ENCODE measurements around the gene CXCL13.

CXCL13 gene

DNA sequence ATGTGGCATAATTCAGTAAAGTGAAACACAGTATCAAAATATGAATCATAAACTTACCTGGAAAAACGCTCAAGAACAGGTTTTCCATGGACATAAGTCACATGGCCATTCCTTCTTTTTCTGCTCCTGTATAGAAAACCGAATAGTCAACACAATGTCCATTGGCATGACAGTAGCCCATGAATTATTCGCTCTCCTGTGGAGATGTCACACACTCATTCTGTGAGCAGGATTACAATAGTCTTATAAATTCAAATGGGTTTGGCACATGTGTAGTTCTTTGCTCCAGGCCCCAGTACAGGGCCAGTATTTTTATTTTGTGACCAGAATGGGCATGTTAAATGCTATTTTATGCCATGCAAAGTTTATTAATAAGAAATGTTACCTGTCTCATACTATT lies 15.1 kb upstream of the CXCL13 start:
- Histone ChIP-seq H3K27ac (ENCODE audit: low read depth, low read length) (no peak overlapping the region), H3K9ac (ENCODE audit: low read length) (no peak overlapping the region), H3K9me3 (ENCODE audit: insufficient read depth, low read length) (no peaks in the 10 kb centered on the region), H3K79me2 (ENCODE audit: insufficient read depth, low read length) (no peaks in the 10 kb centered on the region), H3K36me3 (ENCODE audit: low read length) (no peaks in the 10 kb centered on the region), H2AFZ (ENCODE audit: low read depth, low read length, severe bottlenecking) (no peak overlapping the region), H3K27me3 (ENCODE audit: low read length) (no peaks in the 10 kb centered on the region), H4K20me1 (ENCODE audit: low read depth, low read length) (no peaks in the 10 kb centered on the region), H3K4me3 (ENCODE audit: insufficient read depth, low read length, poor library complexity, severe bottlenecking) (no peak overlapping the region), H3F3A (ENCODE audit: insufficient read depth) (no peaks in the 10 kb centered on the region), H3K4me2 (ENCODE audit: low read depth, low read length, poor library complexity, severe bottlenecking) (no peak overlapping the region), H3K9me2 (replicated peaks; ENCODE audit: insufficient read depth, low read length) (no peaks in the 10 kb centered on the region)
- TF ChIP-seq, protein P1, sequence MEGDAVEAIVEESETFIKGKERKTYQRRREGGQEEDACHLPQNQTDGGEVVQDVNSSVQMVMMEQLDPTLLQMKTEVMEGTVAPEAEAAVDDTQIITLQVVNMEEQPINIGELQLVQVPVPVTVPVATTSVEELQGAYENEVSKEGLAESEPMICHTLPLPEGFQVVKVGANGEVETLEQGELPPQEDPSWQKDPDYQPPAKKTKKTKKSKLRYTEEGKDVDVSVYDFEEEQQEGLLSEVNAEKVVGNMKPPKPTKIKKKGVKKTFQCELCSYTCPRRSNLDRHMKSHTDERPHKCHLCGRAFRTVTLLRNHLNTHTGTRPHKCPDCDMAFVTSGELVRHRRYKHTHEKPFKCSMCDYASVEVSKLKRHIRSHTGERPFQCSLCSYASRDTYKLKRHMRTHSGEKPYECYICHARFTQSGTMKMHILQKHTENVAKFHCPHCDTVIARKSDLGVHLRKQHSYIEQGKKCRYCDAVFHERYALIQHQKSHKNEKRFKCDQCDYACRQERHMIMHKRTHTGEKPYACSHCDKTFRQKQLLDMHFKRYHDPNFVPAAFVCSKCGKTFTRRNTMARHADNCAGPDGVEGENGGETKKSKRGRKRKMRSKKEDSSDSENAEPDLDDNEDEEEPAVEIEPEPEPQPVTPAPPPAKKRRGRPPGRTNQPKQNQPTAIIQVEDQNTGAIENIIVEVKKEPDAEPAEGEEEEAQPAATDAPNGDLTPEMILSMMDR (IDR thresholded peaks at IDR 0.05; ENCODE audit: insufficient read depth, low read length, poor library complexity, severe bottlenecking): no peak
- TF ChIP-seq EZH2phosphoT487 (conservative IDR thresholded peaks at IDR 0.05; ENCODE audit: low read length): no peak

DNA sequence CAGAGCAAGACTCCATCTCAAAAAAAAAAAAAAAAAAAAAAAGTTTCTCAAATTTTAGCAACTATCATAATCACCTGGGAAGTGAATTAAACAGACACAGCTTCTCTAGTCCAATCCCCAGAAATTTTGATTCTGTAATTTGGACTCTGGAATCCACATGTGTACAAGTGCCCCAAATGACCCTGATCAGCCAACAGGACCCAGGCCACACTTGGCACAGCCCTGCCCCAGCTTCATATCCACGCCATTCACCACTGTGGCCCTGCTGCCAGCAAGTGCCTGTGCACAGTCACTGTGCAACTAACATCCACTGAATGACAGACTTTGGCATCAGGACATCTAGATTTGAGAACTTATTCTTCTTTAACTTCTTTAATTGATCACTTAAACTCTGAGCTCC lies 14.1 kb upstream of the CXCL13 start:
- H3K79me2 ChIP-seq (ENCODE audit: insufficient read depth, low read length): no peaks in the 10 kb centered on the region
- no peaks in the 10 kb centered on the region for H3K9me3 ChIP-seq (ENCODE audit: insufficient read depth, low read length)
- H3K4me3 ChIP-seq (ENCODE audit: insufficient read depth, low read length, poor library complexity, severe bottlenecking): no peak overlapping the region
- H3F3A ChIP-seq (ENCODE audit: insufficient read depth): no peaks in the 10 kb centered on the region
- no peak overlapping the region for H3K27ac ChIP-seq (ENCODE audit: low read depth, low read length)
- H3K27me3 ChIP-seq (ENCODE audit: low read length): no peaks in the 10 kb centered on the region
- no peak for TF ChIP-seq EZH2phosphoT487 (conservative IDR thresholded peaks at IDR 0.05; ENCODE audit: low read length)
- TF ChIP-seq, protein P1 (IDR thresholded peaks at IDR 0.05; ENCODE audit: insufficient read depth, low read length, poor library complexity, severe bottlenecking): no peak
- H3K36me3 ChIP-seq (ENCODE audit: low read length): no peaks in the 10 kb centered on the region
- no peaks in the 10 kb centered on the region for H3K9me2 ChIP-seq (replicated peaks; ENCODE audit: insufficient read depth, low read length)
- H2AFZ ChIP-seq (ENCODE audit: low read depth, low read length, severe bottlenecking): no peak overlapping the region
- no peak overlapping the region for H3K9ac ChIP-seq (ENCODE audit: low read length)
- H4K20me1 ChIP-seq (ENCODE audit: low read depth, low read length): no peaks in the 10 kb centered on the region
- H3K4me2 ChIP-seq (ENCODE audit: low read depth, low read length, poor library complexity, severe bottlenecking): no peak overlapping the region

DNA sequence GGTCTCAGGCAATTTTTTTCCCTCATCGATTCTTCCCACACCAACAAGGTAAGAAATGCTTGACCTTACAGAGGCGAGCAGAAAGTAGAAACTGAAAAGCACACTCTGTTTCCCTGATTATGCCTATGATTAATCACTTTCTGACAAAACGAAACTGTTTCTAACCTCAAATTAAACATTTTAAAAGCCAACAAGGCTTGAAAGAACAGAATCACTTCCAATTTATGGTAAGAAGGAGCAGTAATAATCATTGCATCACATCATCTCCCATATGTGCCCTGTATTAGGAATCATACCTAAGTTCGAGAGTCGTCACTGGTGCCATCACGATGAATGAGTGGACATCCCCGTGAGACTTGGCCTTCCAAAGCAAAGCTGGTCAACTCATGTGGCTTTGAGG lies 12.5 kb upstream of the CXCL13 start:
- Histone ChIP-seq H3K9me2 (replicated peaks; ENCODE audit: insufficient read depth, low read length) (no peaks in the 10 kb centered on the region), H3K79me2 (ENCODE audit: insufficient read depth, low read length) (no peaks in the 10 kb centered on the region), H3K9ac (ENCODE audit: low read length) (no peak overlapping the region), H4K20me1 (ENCODE audit: low read depth, low read length) (no peaks in the 10 kb centered on the region), H3K4me3 (ENCODE audit: insufficient read depth, low read length, poor library complexity, severe bottlenecking) (no peak overlapping the region), H3K4me2 (ENCODE audit: low read depth, low read length, poor library complexity, severe bottlenecking) (no peak overlapping the region), H3K27me3 (ENCODE audit: low read length) (no peaks in the 10 kb centered on the region), H3F3A (ENCODE audit: insufficient read depth) (no peaks in the 10 kb centered on the region), H3K36me3 (ENCODE audit: low read length) (no peaks in the 10 kb centered on the region), H2AFZ (ENCODE audit: low read depth, low read length, severe bottlenecking) (no peak overlapping the region), H3K27ac (ENCODE audit: low read depth, low read length) (no peak overlapping the region), H3K9me3 (ENCODE audit: insufficient read depth, low read length) (no peaks in the 10 kb centered on the region)
- TF ChIP-seq, protein P1 (IDR thresholded peaks at IDR 0.05; ENCODE audit: insufficient read depth, low read length, poor library complexity, severe bottlenecking): no peak

DNA sequence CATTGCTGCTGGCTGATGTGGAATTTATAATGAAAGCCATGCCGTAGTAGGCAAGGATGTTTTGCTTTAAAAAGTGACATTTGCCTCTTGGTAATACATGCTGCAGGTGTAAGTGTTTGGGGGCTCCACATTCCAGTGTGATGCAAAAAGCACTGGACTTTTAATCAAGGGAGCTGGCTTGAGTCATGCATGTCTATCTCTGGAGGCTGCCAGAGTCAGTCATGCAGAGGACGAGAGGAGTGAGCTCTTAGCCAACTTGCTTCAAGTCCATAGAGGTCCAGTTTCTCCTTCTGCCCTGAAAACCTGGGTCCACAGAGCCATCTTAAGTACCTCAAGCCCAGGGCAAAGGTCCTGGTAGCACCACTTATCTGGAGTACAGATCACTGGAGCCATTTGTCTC lies 11.6 kb upstream of the CXCL13 start:
- Histone ChIP-seq H3K36me3 (ENCODE audit: low read length) (no peaks in the 10 kb centered on the region), H3K27ac (ENCODE audit: low read depth, low read length) (no peak overlapping the region), H3K9ac (ENCODE audit: low read length) (no peak overlapping the region), H3K79me2 (ENCODE audit: insufficient read depth, low read length) (no peaks in the 10 kb centered on the region), H4K20me1 (ENCODE audit: low read depth, low read length) (no peaks in the 10 kb centered on the region), H3K27me3 (ENCODE audit: low read length) (no peaks in the 10 kb centered on the region), H2AFZ (ENCODE audit: low read depth, low read length, severe bottlenecking) (no peak overlapping the region), H3K4me3 (ENCODE audit: insufficient read depth, low read length, poor library complexity, severe bottlenecking) (no peak overlapping the region), H3K9me2 (replicated peaks; ENCODE audit: insufficient read depth, low read length) (no peaks in the 10 kb centered on the region), H3K9me3 (ENCODE audit: insufficient read depth, low read length) (no peaks in the 10 kb centered on the region), H3K4me2 (ENCODE audit: low read depth, low read length, poor library complexity, severe bottlenecking) (no peak overlapping the region), H3F3A (ENCODE audit: insufficient read depth) (no peaks in the 10 kb centered on the region)
- TF ChIP-seq, protein P1 (IDR thresholded peaks at IDR 0.05; ENCODE audit: insufficient read depth, low read length, poor library complexity, severe bottlenecking): no peak
- no peak for TF ChIP-seq EZH2phosphoT487 (conservative IDR thresholded peaks at IDR 0.05; ENCODE audit: low read length)
